Liver (tissue), 3 donors: ENCODE measurements around the gene CUBN.

ENCODE experiments used
- EGR1 ChIP-seq, 2 donors: IDR thresholded peaks; 2 replicates each; pipeline ENCODE4 v1.6.1; 2016 to 2018; ENCODE audit warnings: antibody characterized with exemption in 2 of 2, low read depth in 2 of 2
- FOXA1 ChIP-seq: IDR thresholded peaks from 2 replicates; pipeline ENCODE4 v1.6.1; 2016; ENCODE audit warnings: antibody characterized with exemption
- GABPA ChIP-seq, 2 donors: IDR thresholded peaks in 1 of 2; conservative IDR thresholded peaks in 1 of 2; 2 replicates each; pipeline ENCODE4 v1.6.1; 2016; ENCODE audit warnings: antibody characterized with exemption in 2 of 2, mild to moderate bottlenecking in 1 of 2, moderate library complexity in 1 of 2
- HNF4A ChIP-seq, 2 donors: conservative IDR thresholded peaks; 2 replicates each; pipeline ENCODE4 v1.6.1; 2016; ENCODE audit warnings: antibody characterized with exemption in 2 of 2, mild to moderate bottlenecking in 2 of 2
- JUND ChIP-seq, 2 donors: IDR thresholded peaks; 2 replicates each; pipeline ENCODE4 v1.6.1; 2016; ENCODE audit warnings: antibody characterized with exemption in 2 of 2
- MAX ChIP-seq: IDR thresholded peaks from 2 replicates; pipeline ENCODE4 v1.6.1; 2016; ENCODE audit warnings: antibody characterized with exemption
- NR2F2 ChIP-seq: IDR thresholded peaks from 2 replicates; pipeline ENCODE4 v1.6.1; 2016; ENCODE audit warnings: antibody characterized with exemption
- RAD21 ChIP-seq, 2 donors: IDR thresholded peaks; 2 replicates each; pipeline ENCODE4 v1.6.1; 2016; ENCODE audit warnings: antibody characterized with exemption in 2 of 2, mild to moderate bottlenecking in 2 of 2
- REST ChIP-seq: IDR thresholded peaks from 2 replicates; pipeline ENCODE4 v1.6.1; 2016; ENCODE audit warnings: antibody characterized with exemption, mild to moderate bottlenecking
- SP1 ChIP-seq: IDR thresholded peaks from 2 replicates; pipeline ENCODE4 v1.6.1; 2018; ENCODE audit warnings: antibody characterized with exemption, mild to moderate bottlenecking
- TAF1 ChIP-seq: conservative IDR thresholded peaks from 2 replicates; pipeline ENCODE4 v1.6.1; 2016; ENCODE audit warnings: antibody characterized with exemption, mild to moderate bottlenecking
- YY1 ChIP-seq: IDR thresholded peaks from 2 replicates; pipeline ENCODE4 v1.6.1; 2016; ENCODE audit warnings: antibody characterized with exemption, mild to moderate bottlenecking
- TF ChIP-seq, protein P1 (sequence below): fragments of 150-350 bp; IDR thresholded peaks from 2 replicates; pipeline ENCODE4 v1.5.1; 2017; ENCODE audit warnings: improper control_type of control experiment, low read depth, low read length; ENCODE audit not compliant: missing input control
- TF ChIP-seq, protein P2 (sequence below): IDR thresholded peaks from 2 replicates; pipeline ENCODE4 v1.6.1; 2016; ENCODE audit warnings: antibody characterized with exemption
- donor health status: healthy.
- donor health status: healthy.

DNA sequence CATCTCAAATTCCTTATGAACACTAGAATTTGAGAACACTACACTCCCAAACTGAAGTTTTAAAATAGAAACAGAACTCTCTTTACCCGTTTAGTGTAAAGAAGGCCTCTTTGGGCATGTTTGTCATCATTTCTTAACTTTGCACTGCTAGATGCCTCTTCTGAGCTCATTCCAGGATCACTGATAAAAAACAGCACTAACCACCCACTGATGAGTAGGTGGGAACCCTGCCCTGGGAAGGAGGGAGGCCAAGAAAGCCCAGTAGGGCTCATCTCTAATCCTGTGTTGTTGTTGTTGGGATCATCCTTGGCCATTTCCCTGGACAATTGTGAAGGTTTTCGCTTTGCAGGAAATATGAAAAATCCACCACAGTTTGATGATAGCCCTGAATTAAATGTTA, 68.2 kb downstream of the CUBN start:
- TF ChIP-seq RAD21 (IDR thresholded peaks at IDR 0.05) = no peak
- TF ChIP-seq, protein P1, sequence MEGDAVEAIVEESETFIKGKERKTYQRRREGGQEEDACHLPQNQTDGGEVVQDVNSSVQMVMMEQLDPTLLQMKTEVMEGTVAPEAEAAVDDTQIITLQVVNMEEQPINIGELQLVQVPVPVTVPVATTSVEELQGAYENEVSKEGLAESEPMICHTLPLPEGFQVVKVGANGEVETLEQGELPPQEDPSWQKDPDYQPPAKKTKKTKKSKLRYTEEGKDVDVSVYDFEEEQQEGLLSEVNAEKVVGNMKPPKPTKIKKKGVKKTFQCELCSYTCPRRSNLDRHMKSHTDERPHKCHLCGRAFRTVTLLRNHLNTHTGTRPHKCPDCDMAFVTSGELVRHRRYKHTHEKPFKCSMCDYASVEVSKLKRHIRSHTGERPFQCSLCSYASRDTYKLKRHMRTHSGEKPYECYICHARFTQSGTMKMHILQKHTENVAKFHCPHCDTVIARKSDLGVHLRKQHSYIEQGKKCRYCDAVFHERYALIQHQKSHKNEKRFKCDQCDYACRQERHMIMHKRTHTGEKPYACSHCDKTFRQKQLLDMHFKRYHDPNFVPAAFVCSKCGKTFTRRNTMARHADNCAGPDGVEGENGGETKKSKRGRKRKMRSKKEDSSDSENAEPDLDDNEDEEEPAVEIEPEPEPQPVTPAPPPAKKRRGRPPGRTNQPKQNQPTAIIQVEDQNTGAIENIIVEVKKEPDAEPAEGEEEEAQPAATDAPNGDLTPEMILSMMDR = no peak
- no peak for TF ChIP-seq REST
- no peak for TF ChIP-seq SP1
- no peak for TF ChIP-seq NR2F2
- TF ChIP-seq TAF1 = no peak
- TF ChIP-seq FOXA1 = no peak
- no peak for TF ChIP-seq MAX
- no peak for TF ChIP-seq GABPA (IDR thresholded peaks at IDR 0.05 in 1 of 2, conservative IDR thresholded peaks at IDR 0.05 in 1 of 2)
- TF ChIP-seq YY1 = no peak
- TF ChIP-seq, protein P2, sequence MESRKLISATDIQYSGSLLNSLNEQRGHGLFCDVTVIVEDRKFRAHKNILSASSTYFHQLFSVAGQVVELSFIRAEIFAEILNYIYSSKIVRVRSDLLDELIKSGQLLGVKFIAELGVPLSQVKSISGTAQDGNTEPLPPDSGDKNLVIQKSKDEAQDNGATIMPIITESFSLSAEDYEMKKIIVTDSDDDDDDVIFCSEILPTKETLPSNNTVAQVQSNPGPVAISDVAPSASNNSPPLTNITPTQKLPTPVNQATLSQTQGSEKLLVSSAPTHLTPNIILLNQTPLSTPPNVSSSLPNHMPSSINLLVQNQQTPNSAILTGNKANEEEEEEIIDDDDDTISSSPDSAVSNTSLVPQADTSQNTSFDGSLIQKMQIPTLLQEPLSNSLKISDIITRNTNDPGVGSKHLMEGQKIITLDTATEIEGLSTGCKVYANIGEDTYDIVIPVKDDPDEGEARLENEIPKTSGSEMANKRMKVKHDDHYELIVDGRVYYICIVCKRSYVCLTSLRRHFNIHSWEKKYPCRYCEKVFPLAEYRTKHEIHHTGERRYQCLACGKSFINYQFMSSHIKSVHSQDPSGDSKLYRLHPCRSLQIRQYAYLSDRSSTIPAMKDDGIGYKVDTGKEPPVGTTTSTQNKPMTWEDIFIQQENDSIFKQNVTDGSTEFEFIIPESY = no peak
- no peak for TF ChIP-seq JUND (IDR thresholded peaks at IDR 0.05)
- no peak for TF ChIP-seq EGR1 (IDR thresholded peaks at IDR 0.05; ENCODE audit: low read depth in 2 of 2)
- no peak for TF ChIP-seq HNF4A (conservative IDR thresholded peaks at IDR 0.05)
